Right forelimb (tissue), 1 donor: ENCODE results near the gene TMEM247.

Source experiments
- DNase-seq: peaks from one replicate; pipeline ENCODE4 v3.0.0-alpha.2; 2018

The TMEM247 gene

DNA sequence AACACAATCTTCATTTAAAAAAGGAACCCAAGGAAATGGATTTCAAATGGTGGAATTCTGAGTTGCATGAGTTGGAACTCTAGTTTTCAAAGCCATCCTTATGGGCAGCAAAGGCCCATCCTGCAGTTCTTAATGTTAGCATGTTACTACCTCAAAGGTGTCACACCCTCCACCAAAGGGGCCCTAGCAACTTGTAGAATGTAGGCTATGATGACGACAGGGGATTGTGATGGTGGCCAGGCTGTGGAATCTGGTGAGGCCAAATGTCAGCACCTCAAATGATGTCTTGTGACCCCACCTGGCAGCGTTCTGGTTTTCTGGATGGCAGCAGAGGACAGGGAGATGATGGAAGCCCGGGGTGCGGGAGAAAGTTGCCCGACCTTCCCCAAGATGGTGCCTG, at the start of gene TMEM247:
Gene TMEM247, plus strand, starts transcription at position 301 of the 400 bp plus-strand sequence.
- DNase-seq, result no peak

DNA sequence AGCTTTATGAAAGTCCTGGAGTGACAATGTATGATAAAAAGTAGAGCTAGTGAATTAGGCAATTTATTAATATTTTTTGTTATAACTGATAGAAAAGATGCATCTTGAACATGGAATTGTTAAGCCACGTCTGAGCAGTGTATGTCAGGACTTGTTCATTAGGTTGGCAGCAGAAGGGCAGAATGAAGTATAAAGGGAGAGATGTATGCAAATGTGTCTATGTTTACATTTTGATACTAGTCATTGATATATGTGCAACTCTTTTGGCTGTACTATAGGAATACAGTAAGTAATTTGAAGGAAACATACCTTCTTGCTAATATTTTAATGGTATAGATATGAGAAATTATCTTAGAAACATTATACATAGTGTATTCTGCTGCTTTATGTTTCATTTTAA, 49.0 kb upstream of the TMEM247 start:
- DNase-seq, result no peak

- DNase-seq, result no peak
These were observed 48.4 kb upstream of the TMEM247 start for GRCh38 chr2:46430992-46431391.

GRCh38 chr2:46431481-46432235, 47.7 kb upstream of the TMEM247 start:
- DNase-seq, result no peak

DNA sequence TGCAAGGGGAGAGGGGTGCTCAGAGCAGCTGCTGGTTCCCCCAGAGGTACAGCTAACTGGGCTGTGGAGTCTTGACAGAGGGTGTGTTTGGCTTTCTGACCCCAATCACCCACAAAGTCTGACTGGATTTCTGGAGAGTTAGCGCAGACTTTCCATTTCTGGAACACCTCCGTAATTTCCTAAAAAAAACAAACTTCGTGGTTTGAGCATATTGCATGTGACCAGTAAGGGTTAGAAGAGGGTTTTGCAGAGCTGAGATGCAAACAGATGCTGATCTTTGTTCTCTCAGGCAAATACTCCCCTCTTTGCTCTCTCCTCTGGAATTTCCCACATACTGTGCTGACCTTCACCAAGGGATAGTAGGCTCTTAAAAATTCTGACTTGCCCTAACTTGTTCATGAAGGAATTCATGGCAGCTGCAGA, 44.5 kb upstream of the TMEM247 start:
- no peak for DNase-seq

- DNase-seq, result no peak
These were observed 44.0 kb upstream of the TMEM247 start for GRCh38 chr2:46435353-46435752.

DNA sequence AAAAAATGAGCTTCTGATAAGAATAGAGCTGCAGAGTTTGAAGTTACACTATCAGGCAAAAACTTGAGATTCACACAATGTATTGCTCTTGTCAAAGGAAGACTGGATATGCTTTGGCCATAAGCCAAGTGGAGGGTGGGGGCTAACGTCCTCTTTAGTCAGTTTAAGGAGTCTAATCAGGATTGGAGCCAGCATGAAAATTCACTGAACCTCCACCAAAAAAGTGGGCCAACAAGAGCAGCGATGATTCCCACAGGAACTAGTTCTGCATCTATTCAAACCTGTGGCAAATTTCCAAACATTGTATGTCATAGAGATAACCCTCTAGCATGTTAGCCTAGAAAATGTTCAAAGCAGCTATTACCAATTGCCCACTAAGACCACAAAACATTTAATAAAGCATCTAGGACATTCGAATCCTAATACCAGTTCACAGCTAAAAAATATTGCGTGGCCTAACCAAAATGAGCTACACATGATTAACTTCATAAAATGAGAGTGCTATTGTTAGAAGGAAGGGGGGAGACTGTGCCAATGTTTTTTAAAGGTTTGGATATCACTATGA, 43.5 kb upstream of the TMEM247 start:
- DNase-seq, result no peak

- no peak for DNase-seq
These were observed 42.6 kb upstream of the TMEM247 start for GRCh38 chr2:46436800-46437199.

- no peak for DNase-seq
These were observed 41.3 kb upstream of the TMEM247 start for GRCh38 chr2:46438102-46438501.

GRCh38 chr2:46438794-46439193, 40.6 kb upstream of the TMEM247 start:
- DNase-seq, result no peak

DNA sequence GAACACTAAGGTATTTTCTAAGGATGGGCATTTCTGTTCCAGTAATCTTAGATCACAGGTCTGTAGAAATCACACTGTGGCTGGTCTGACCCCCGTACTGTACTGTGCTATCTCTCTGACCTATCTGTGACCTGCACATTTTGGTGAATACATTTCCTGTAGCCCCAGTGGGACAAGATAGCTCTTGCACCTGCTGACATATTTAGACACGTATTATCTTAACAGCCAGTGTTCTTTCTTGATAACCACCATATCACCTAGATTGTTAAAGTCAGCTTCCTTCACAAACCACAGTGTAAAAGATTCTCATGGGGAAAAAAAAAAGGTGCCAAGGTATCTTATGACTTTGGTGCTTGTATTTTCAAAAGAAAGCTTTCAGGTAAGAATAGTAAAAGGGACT, 39.8 kb upstream of the TMEM247 start:
- no peak for DNase-seq

DNA sequence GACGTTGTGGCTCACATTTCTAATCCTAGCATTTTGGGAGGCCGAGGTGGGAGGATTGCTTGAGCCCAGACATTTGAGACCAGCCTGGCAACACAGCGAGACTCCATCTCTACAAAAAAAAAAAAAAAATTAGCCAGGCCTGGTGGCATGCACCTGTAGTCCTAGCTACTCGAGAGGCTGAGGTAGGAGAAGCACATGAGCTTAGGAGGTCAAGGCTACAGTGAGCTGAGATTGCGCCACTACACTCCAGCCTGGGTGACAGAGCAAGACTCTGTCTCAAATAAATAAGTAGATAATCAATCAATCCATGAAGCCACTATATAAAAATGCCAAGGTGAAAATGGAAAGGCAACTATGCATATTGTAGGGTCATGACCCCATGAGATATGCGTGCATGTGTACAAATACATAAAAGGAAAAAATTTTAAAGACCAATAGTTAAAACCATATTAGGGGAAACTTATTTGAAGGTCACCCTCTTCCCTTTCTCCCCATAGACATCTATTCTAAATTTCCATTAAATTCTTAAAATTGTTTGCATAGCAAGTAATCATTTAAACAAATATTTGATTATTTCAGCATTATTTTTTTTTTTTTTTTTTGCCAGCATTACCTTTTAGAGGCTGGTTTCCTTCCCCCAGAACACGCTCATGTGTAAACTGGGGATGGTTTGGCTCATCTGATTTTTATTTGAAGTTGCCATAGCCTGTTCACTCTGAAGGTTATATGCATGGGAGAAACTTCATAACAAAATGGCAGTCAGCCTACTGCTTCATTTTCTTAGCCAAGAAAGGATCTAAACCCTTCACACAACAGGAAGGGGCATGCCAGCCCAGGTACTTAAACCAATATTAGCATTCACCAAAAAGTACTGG, 37.3 kb upstream of the TMEM247 start:
- no peak for DNase-seq

DNA sequence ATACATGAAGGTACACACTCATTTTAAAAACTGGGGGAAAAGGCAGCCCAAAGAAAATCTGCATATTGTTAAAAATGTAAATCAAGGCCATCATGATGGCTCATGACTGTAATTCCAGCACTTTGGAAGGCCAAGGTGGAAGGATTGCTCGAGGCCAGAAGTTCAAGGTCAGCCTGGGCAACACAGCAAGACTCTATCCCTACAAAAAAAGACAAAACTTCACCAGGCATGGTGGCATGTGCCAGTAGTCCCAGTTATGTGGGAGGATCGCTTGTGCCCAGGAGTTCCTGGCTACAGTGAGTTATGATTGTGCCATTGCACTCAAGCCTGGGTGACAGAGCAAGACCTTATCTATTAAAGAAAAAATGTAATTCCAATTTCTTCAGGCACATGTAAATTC, 34.6 kb upstream of the TMEM247 start:
- no peak for DNase-seq

DNA sequence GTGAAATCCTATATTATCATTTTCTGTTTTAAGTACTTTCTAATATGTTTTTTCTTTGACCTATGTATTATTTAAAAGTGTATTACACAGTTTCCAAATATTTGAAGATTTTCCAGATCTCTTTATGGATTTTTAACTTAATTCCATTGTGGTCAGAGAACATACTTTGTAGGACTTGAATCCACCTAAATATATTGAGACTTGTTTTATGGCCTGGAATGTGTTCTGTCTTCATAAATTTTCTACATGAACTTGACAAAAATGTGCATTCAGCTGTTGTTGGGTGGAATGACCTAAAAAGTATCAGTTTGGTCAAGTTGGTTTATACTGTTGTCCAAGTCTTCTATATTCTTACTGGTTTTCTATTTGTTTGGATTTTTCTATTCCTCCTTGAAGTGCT, 33.8 kb upstream of the TMEM247 start:
- DNase-seq, result no peak

GRCh38 chr2:46446871-46447568, 32.3 kb upstream of the TMEM247 start:
- no peak for DNase-seq

- no peak for DNase-seq
These were observed 31.7 kb upstream of the TMEM247 start for GRCh38 chr2:46447649-46448048.

GRCh38 chr2:46448111-46448510, 31.3 kb upstream of the TMEM247 start:
- DNase-seq, result no peak

DNA sequence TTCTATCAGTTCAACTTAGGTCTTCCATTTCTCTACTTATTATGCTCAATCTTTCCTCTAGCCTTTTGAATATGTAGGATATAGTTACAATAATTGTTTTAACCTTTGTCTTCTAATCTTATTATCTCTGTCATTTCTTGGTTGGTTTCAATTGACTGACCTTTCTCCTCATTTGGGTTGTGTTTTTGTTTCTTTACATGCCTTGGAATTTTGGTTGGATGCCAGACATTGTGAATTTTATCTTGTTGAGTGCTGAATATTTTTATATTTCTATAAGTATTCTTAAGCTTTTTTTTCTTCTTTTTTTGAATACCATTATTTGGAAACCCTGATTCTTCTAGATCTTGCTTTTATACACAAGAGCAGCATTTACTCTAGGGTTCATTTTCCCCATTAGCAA, 30.7 kb upstream of the TMEM247 start:
- DNase-seq, result no peak

GRCh38 chr2:46449700-46450099, 29.7 kb upstream of the TMEM247 start:
- DNase-seq, result no peak

DNA sequence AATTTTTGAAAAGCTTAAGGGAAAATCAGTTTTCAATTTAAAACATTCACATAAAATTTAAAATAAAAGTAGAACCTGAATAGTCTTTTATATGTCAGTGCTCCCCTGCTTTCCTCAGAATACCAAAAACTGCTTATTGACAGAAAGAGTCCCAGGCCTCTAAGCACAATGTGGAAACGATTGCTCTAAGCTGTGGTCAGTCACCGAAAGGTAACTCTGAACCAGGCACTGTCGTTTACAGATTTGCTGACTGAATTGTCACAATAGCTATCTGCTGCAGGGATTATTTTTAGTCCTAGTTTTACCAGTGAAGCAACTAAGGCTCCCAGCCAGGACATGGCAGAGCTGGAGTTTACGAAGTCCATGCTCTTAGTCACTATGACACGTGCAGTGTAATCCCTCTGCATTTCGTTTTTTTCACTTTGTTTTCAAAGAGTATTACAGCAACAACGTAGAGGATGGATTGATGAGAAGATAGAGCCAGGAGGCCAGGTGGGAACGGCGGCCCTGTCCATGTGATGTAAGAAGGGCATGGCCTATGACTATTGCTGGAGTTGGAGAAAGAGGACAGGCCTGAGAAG, 28.1 kb upstream of the TMEM247 start:
- no peak for DNase-seq

- DNase-seq, result no peak
These were observed 22.6 kb upstream of the TMEM247 start for GRCh38 chr2:46456789-46457188.

DNA sequence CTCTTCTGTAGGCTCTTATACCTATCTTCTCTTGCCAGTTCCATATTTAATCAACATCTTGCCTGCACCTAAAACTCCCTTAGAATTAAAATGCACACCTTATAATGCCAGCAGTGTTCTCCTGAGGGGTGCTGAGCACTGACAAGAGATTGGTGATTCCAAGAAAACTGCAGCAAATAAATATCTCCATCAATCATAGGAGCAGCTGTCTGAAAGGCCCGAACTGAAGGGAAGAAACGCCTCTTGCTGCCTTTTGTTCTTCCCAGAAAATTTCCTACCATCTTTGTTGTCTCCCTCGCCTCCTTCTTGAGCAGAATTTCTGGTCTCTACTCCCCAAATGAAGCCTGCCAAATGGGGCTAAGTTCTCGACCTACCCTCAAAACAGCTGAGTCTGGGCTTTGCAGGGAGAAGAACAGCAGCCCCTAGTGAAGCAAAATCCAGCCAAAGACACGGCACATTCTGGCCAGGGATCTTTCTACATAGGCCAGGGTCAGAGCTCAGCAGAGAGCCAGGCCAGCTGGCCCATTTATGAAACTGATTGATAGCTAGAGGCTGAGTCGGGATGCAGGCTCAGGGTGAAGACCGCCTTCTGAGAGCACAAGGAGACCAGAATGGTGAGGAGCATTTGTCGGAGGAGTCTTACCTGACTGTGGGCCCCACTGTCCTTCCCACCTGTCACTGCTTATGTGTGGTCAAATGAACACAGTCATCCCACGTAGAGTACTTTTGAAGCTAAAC, 20.4 kb upstream of the TMEM247 start:
- DNase-seq, result no peak
